ENCODE data around the gene CSNK1A1L.
A peak's percentile ranks its signal among the peaks of the same experiment; 100 is the strongest.

CSNK1A1L gene

DNA sequence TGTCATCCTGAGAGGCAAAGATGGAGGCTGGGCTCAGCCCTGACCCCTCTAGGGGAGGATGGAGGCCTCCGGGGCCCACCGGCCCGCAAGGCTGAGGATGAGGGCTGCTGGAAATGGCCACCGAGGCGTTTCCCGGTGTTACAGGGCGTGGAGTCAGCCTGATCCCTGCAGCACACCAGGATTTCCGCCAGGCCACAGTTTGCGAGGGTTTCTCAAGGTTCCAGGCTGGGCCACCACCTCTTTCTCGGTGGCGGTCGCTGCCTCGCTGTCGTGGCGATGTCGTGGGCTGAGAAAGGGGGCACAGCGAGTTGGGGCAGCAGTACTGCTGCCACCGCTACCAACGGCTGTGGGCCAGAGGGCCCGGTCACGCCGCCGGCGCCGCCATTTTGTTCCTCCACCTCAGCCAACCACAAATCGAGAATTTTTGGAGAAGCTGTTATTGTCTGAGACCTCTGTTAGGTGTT lies at the start of gene CSNK1A1L:
Gene CSNK1A1L, minus strand, starts transcription at position 414 of the 464 bp plus-strand sequence. Its CDS starts 408 bp downstream, at position 6.
- DNase-seq = no peak

DNA sequence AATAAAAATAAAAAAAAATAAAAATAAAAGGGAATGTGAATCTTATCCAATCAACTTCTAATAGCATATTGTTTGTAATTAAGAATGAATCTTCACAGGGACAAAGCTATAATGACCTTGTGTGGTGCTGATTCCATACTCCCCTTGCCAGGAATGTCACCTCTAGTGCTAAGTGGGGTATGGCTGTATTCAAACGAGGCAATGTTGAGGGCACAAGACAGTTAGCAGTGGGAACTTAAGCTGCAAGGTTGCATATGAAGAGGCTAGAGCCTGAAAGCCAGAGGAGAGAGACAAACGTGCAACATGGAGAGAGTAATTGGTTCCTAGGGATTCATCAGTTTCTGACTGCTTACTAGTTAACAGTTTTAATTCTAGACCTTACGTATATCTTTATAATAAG lies 43.9 kb upstream of the CSNK1A1L start:
- DNase-seq = no peak

DNA sequence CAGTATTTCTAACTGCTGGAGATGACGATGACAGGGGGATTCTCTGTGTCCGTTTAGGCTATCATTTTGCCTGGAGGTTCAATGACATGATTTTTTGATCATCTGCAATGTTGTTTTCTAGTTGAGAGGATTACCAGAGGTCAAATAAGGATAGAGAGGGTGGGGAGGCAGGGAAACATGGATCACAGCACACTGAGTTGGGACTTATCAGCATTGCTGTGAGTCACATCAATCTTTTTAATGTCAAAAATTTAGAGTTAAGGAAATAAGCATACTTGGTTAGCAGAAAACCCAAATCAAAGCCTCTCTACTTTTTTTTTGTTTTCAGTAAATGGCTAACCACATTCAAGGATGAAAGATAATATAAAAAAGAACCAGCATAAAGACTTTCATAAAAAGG lies 43.0 kb upstream of the CSNK1A1L start:
- DNase-seq = peak in 1 of 2 experiments; percentile 32

DNA sequence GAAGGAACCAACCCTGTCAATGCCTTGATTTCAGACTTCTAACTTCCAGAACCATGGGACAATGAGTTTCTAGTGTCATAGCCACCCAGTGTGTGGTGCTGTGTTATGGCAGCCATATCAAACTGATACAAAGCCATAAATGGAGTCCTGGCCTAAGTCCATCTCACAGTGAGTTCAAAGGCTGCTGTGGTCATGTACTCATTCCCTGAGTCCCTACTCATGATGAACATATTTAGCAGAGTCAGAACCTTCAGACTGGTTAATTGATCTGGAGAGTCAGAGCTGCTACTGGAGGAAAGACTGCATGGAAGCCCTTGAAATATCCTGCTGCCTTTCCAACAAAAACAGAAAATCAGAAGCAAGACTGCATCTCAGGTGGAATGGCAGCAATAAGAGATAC lies 39.2 kb upstream of the CSNK1A1L start:
- DNase-seq = no peak

DNA sequence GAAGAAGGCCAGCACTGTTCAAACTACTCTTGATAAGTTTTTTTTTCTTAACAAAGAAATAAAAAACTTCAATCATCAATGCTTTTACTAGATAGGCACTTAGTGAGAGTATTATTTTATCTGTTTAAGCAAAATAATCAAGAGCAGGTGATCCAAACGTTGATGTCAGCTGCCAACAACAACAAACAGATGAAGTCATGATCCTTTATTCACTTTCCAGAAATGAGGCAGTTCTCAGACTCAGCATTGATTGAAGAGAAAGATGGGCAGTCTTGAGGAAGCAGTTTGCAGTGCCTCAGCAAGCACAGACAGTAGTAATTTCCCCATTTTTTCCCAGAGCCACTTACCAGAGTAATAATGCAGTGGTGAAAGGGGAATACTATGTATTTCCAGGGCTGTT lies 38.4 kb upstream of the CSNK1A1L start:
- DNase-seq = no peak

DNA sequence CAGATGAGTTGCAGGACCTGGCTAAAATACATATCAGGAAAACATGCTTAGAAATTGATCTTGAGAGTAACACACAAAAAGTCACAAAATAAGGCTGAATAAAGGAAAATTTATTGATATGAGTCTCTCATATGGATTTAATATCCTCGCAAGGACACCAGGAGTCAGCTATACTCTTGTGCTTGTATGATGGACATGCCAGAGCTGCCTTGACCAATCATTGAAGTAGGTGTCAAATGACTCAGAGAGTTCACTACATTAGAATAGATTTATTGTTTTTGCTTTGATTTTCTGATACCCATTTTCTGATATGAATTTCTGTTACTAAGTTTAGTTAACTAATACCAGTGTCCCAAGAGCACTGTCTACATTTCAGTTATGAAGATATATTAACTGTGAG lies 37.4 kb upstream of the CSNK1A1L start:
- DNase-seq = no peak

DNA sequence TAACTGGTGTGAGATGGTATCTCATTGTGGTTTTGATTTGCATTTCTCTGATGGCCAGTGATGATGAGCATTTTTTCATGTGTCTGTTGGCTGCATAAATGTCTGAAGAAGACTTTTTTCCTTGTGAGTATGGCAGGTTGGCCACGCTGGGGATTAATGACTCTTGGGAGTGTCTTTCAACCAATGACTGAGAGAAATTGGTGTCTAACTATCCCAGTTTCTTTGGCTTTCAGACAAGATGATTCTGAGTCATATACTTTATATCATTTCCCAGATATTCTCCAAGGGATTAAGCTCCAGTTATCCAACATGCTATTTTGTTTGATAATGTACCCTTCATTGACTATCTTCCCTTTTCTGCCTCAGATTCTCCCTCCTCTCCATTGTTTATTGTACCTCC lies 35.5 kb upstream of the CSNK1A1L start:
- DNase-seq = no peak

DNA sequence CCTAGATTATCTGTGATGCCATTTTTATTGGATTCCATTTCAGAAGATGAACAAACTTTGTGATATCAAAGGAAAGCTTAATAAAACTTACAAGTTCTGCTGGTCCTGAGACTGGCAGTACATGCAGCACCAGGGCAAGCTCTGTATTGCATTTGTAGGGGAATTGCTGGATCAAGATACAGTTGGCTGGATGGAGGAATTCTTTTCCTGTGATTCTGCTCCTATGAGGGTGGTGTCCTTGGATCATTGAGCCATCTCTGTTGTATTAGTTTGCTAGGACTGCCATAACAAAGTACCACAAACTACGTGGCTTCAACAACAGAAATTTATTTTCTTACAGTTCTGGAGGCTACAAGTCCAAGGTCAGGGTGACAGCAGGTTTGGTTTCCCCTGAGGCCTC lies 33.9 kb upstream of the CSNK1A1L start:
- no peak for DNase-seq

DNA sequence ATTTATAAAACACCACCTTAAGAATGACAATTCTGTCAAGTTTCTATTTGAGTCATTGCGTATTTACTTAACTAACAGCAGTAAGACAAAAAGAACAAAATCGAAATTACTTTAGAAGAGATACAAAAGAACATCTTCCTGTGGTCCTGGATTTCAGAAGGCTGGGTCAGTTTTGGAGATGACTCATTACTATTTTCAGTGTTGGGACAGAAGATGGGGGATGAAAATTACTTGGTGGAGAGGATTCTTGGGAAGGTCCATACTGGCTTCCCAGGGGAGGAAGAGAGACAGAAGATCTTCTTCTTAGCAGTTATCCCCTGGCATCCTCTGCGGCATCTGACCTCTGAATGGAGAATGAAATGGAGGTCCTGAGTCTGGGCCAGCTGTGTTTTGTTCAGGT lies 33.5 kb upstream of the CSNK1A1L start:
- DNase-seq = no peak

DNA sequence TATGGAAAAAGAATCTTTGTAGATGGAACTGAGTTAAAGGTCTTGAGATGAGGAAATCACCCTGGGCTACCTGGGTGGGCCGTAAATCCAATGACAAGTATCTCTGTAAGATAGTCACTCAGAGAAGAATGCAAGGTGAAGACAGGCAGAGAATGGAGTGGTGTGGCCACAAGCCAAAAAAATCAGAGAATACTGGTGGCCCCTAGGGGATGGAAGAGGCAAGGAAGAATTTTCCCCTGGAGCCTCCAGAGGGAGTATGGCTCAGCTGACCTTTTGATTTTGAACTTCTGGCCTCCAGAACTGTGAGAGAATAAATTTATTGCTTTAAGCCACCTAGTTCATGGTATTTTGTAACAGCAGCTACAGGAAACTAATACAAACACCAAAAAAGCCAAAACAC lies 32.7 kb upstream of the CSNK1A1L start:
- peak in 1 of 2 experiments; percentile 11 for DNase-seq

DNA sequence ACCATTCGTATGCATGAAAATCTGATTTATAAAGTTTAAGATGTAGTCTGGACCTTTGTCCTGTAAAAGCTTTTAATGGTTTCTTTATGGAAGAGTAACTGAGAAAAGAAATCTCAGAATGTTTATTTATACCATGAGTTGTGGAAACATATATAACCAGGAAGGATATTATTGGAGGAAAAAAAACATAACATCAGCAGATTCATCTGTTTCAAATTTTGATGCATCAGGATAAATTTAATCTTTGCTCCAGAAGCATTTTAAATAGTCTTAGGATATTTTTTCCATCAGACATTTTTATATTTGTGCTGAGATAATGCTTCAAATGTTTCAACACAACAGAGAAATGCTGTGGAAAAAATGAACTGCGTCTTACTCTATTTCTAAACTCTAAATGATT lies 31.2 kb upstream of the CSNK1A1L start:
- DNase-seq = no peak

DNA sequence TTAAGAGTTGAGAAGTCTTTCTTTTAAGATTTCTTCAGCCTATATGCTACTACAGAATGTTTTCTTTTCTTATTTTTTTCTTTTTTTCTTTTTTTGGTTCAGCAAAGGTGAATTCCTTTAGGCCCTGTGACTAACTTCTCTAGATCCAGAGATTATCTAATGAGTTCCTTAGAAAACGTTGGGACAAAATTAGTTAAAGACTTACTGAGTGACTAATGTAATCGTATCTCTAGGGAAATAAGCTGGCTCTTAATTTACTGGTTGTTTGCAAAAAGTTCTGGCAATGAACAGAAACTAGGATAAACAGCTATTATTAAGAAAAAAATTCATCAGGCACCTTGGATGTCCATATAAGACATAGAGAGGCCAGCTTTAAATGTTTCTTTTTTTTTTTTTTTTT lies 30.7 kb upstream of the CSNK1A1L start:
- DNase-seq = no peak

DNA sequence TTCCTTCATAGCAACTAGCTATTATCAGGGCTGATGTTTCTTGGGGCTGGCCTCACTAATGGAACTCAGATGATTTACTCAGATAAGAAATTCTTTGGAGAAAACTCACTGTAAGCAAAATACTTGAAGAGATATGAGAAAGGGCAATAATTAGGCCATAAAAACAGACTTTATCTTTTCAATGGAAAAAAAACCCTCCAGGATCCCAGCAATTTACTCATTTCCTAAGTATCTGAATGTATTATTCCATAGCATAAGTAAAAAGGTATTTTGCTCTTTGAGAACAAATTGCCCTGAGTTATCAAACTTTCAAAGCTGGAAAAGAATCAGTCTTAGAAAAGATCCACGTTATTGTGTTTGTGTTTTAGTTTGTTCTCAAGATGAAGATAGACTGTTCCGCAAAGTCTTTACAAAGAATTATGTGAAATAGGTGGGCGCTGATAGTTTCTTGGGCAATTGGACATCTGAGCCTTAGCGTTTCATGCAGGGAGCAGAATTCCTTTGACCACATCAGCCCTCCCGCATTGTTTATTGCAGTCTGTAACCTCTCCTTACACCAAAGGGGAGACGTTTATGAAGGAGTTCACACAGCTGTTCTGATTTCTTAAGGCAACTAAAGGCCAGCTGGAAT lies 29.1 kb upstream of the CSNK1A1L start:
- DNase-seq = no peak

DNA sequence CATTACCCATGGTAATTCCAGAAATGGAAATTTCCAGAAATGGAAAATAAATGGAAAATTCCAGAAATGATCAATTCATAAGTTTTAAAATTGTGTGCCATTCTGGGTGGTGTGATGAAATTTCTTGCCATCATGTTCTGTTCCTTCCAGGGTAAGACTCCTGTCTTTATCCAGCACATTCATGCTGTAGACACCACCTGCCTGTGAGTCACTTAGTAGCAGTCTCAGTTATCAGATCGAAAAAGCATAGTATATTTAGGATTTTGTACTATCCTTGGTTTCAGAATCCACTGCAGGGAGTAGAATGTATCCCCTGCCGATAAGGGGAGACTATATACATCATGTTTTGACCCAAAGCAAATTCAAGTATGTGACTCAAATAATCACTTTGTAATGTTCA lies 26.7 kb upstream of the CSNK1A1L start:
- DNase-seq = no peak

DNA sequence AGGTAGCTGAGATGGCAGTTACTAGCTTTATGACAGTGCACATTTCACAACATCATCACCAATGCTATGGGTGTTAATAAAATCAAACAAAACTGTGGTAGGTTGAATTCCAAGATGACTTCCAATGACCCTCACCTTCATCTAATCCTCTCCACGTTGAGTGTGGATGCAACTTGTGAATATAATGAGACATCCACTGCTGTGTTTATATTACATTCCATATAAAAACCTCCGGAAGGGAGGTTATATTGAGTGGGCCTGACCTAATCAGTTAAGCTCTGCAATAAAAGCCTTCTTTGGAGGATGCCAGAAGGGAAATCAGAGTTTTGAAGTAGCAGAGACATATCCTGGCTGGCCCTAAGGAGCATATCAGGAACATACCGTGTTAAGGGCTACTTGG lies 25.6 kb upstream of the CSNK1A1L start:
- no peak for DNase-seq

DNA sequence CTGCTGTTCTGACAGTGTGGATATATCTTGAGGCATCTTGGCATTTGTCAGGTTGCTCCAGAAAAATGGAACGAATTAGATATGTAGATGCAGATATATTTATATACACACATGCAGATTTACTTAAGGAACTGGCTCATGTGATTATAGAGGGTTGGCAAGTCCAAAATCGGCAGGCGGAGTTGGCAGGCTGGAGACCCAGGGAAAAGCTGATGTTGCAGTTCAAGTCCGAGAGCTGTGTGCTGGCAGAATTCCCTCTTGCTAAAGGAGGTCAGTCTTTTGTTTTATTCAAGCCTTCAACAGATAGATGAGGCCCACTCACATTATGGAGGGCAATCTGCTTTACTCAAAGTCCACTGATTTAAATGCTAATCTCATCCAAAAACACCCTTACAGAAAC lies 24.4 kb upstream of the CSNK1A1L start:
- DNase-seq = no peak

DNA sequence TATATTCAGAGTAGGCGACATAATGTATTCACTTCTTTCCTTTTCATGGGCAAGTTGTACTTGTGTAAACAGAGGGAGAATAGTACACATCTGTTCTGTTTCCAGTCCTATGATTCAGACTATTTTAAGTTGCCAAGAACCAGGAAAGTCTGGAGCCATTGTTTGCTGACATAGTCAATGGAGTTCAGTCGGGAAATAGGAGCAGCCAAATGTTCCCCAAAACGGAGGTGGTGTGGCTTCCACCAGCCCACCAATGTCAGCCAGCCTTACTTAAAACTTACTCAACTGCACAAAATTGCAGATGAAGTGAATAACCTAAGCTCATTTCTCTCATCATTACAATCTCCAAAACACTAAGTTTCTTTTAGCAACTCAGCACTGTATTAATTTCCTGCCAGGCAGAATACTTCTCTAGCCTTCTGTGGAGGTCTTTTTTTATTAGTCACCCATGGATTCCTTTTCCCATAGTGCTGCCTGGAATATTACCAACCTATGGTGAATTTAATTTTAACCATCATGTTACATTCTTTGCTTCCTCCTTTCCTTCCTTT lies 22.3 kb upstream of the CSNK1A1L start:
- DNase-seq = no peak

DNA sequence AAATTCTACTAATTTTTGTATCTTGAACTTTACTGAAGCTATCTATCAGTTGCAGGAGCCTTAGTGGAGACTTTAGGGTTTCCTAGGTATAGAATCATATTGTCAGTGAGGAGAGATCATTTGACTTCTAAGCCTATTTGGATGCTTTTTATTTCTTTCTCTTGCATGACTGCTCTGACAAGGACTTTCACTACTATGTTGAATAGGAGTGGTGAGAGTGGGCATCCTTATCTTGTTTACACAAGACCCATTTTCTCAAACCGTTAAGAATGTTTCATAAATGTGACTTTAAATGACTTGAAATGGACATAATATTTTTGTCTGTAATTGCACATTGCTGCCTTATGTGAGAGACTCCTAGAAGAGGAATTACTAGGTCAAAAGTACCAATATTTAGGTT lies 17.9 kb upstream of the CSNK1A1L start:
- no peak for DNase-seq

DNA sequence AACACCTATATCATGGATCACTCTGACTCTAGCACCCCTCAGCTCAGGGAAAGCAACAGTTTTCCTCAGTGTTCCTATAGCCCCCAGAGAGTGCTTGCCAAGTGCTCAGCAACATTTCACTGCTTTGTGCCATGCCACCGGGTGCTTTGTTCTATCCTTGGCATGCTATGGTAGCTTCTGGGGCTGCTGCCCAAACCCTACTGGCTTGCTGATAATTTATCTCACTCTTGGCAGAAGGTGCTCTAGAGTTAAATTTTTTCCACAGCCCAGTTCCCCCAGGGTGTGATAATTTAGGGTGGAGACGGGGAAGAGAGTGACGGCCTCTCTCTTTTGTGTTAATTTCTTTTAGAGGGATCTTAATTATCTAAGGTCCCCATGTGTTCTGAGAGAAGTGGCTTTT lies 12.6 kb upstream of the CSNK1A1L start:
- no peak for DNase-seq

DNA sequence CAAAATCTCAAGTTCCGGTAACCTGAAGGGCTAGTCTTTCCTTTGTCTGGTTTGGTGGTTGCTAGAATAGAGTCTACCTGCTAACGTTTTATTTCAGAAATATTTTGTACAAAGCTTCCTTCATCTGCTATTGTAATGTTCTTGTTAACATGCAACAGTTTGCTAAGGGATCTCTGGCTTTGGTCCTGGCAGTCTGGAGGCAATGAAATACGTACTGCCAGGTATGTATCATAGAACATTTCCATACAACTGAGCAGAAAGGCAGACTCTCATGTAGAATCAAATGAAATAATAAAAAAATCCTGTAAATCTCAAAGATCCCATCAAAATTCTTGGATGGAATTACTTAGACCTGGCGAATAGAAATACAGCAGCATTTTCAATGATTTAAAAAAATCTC lies 8.8 kb upstream of the CSNK1A1L start:
- no peak for DNase-seq

DNA sequence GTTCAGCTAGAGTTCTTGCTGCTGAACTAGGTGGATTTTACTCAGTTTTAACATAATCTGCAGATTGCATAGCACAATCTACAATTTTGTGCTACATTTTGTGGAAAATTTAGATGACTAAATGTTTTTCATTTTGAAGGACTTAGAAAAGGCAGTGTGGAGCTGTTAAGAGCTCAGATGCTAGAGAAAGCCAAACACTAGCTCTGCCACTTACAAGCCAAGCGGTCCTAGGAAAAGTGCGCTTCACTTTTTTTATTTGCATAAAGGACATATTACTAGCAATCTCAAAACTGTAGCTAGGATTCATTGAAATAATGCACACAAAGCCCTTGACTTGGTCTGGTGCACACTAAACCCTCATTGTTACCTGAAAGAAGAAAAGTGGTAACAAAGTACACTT lies 8.1 kb upstream of the CSNK1A1L start:
- DNase-seq = no peak

DNA sequence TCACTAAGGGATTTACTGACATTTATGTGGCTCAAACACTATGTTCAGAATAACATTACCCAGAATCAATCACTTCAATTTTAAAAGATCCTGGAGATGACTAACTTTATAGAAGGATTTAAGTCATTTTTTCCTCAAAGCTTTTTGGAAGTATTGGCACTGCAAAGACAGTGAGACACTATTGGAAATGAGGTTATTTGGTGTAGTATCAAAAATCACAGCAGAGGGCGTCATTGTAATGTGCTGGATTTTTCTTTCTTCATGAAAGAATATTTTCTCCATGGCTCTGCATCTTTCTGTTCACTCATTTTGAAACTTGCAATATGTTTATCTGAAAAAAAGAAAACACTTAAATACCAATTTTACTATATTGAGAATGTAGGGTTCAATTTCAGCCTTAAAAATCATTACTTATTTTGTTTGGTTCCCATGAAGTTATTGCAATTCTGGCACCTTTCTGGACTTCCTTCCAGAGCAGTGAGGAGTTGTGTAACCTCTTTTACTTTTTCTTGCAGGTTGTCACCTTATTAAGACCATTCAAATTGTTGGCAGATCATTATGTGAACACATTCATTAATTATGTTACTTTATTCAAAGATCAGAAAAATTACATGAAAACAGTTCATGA lies 3.7 kb upstream of the CSNK1A1L start:
- DNase-seq = peak in 1 of 2 experiments; percentile 43

DNA sequence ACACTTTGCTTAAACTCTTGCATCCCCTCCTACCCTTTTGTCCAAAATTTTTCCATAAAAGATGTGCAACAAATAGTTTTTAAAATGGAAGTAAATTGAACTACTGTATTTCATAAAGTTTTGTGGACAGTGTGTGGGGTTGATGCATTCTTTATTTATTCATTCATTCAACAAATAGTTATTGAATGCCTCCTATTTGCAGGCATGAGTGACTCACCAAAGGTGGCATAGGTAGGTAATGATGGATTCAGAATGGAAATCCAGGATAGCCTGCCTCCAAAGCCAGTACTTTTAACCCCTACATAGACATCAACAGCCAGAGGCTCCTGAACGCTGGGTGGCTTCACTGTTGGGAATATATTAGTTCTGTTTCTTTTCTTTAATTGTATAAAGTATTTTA lies 2.4 kb upstream of the CSNK1A1L start:
- no peak for DNase-seq

DNA sequence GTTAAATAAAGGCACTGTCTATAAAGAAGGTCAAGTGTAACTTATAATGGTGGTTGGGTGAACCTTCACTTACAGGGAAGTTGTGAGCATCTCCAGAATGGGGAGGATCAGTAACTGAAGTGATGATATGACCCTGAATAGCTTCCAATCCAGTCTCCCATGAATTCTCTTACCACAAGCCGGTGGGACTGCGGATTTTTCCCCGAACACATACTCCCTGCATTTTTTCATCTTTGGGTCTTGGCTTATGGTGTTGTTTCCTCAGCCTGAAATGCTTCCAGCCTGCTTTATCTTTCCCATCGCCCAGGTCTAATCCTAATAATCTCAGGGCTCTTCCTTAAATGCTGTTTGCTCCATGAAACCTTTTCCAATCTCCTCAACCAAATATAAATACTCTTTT lies 2.0 kb upstream of the CSNK1A1L start:
- DNase-seq = no peak

DNA sequence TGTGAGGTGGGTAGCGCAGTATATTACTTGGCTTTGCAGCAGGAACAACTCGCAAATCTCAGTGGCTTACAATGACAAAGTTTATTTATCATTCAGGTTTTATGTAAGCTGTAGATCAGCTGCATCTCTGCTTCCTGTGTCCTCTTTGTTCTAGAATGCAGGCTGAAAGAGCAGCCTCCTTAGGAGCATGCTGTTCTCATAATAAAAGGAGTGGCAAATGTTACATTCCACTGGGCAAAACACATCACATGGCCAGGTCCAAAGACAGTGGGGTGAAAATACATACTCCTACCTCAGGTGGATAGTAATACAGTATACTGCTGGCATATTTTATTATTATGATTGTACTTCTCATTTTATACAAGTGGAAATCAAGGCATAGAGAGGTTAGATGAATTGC lies 1.2 kb upstream of the CSNK1A1L start:
- no peak for DNase-seq
